ENCODE measurements around the gene DBF4B.

The DBF4B gene

DNA sequence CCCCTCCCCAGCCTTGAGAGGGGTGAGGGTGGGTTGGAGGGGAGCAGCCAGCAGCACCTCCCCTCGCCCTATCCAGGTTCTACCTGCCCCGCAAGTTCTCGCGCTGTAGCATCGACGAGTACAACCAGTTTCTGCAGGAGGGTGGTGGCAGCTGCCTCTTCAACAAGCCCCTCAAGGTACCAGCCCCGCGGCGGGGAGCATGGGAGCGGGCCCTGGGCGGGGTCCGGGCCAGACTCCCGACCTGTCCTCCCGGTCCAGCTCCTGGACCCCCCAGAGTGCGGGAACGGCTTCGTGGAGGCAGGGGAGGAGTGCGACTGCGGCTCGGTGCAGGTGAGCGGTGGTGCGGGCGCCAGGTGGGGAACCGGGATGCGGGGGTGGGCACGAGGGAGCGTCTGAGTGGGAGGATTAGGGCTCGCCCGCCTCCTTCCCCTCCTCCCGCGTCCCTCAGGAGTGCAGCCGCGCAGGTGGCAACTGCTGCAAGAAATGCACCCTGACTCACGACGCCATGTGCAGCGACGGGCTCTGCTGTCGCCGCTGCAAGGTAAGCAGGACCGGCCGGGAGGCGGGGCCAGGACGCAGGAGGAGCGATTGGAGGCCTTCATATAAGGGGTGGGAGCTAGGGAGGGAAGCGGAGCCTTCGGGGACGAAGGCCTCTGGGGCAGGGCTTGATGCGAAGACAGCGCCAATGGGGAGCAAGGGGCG, 66.8 kb downstream of the DBF4B start:
- peak overlapping the region; percentile 71 for H3K4me2 ChIP-seq (ENCODE audit: low read length)
- TF ChIP-seq, protein P1, sequence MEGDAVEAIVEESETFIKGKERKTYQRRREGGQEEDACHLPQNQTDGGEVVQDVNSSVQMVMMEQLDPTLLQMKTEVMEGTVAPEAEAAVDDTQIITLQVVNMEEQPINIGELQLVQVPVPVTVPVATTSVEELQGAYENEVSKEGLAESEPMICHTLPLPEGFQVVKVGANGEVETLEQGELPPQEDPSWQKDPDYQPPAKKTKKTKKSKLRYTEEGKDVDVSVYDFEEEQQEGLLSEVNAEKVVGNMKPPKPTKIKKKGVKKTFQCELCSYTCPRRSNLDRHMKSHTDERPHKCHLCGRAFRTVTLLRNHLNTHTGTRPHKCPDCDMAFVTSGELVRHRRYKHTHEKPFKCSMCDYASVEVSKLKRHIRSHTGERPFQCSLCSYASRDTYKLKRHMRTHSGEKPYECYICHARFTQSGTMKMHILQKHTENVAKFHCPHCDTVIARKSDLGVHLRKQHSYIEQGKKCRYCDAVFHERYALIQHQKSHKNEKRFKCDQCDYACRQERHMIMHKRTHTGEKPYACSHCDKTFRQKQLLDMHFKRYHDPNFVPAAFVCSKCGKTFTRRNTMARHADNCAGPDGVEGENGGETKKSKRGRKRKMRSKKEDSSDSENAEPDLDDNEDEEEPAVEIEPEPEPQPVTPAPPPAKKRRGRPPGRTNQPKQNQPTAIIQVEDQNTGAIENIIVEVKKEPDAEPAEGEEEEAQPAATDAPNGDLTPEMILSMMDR (IDR thresholded peaks at IDR 0.05; ENCODE audit: low read length): no peak; the same call in 1 of the 2 replicates
- TF ChIP-seq EZH2 (IDR thresholded peaks at IDR 0.05; ENCODE audit: borderline replicate concordance, low read length): no peak
- H3K79me2 ChIP-seq (ENCODE audit: insufficient read depth, low read length): no peaks in the 10 kb centered on the region
- H3K36me3 ChIP-seq (ENCODE audit: insufficient read depth, low read length): no peaks in the 10 kb centered on the region
- H3K27ac ChIP-seq (ENCODE audit: low read depth, low read length, poor library complexity, severe bottlenecking): no peak overlapping the region
- peak overlapping the region; percentile 59 for H3K4me3 ChIP-seq (ENCODE audit: low read depth, low read length, poor library complexity, severe bottlenecking)
- H3K9me2 ChIP-seq (ENCODE audit: low read depth, low read length): no peaks in the 10 kb centered on the region
- H4K20me1 ChIP-seq (ENCODE audit: insufficient read depth, low read length): no peaks in the 10 kb centered on the region
- H3F3A ChIP-seq (ENCODE audit: insufficient read depth, low read length): no peaks in the 10 kb centered on the region
- H3K4me1 ChIP-seq (ENCODE audit: insufficient read depth, low read length, severe bottlenecking): peaks cover 21% of the 10 kb centered on the region
- H3K9ac ChIP-seq (ENCODE audit: low read length): peak overlapping the region; percentile 27; the same call in 1 of the 2 replicates
- H2AFZ ChIP-seq (ENCODE audit: low read length): no peak overlapping the region
- H3K27me3 ChIP-seq (ENCODE audit: insufficient read depth, low read length): no peaks in the 10 kb centered on the region
- no peaks in the 10 kb centered on the region for H3K9me3 ChIP-seq (ENCODE audit: low read length)

DNA sequence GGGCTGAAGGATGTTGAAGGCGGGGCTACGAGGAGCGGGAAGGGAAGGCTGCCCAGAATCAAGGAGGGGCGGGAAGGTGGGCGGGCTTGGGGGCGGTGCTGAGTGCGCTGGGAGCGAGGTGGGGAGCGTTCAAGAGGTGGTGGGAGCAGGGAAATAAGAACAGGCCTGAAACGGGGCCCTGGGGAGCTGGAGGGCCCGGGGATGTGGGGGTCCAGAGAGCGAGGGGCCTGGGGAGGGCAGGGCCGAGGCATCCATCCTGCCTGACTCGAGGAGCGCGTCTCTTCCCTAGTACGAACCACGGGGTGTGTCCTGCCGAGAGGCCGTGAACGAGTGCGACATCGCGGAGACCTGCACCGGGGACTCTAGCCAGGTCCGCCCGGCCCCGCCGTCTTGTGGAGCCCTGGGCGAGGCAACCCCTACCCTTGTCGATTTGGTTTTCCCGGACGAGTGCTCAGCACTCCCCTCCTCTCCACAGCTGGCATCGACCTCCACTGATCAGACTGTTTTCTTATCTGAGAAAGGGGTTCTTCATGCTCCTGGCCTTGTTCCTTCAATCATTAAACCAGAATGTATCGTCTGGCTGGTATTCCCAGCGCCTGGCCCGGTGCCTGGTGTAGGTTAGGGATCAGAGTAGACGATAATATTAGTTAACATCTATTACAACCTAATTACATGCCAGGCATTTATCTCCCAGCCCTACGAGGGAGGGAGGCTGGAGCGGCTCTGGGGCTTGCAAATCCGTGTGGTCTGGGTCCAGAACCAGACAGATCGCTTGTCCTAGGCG, 67.6 kb downstream of the DBF4B start:
- H3K27ac ChIP-seq (ENCODE audit: low read depth, low read length, poor library complexity, severe bottlenecking): no peak overlapping the region
- H3K4me2 ChIP-seq (ENCODE audit: low read length): peak overlapping the region; percentile 71
- no peaks in the 10 kb centered on the region for H3K9me3 ChIP-seq (ENCODE audit: low read length)
- H3K27me3 ChIP-seq (ENCODE audit: insufficient read depth, low read length): no peaks in the 10 kb centered on the region
- H3F3A ChIP-seq (ENCODE audit: insufficient read depth, low read length): no peaks in the 10 kb centered on the region
- H2AFZ ChIP-seq (ENCODE audit: low read length): no peak overlapping the region
- H3K4me3 ChIP-seq (ENCODE audit: low read depth, low read length, poor library complexity, severe bottlenecking): peak overlapping the region; percentile 59
- H3K4me1 ChIP-seq (ENCODE audit: insufficient read depth, low read length, severe bottlenecking): peaks cover 21% of the 10 kb centered on the region
- no peaks in the 10 kb centered on the region for H3K79me2 ChIP-seq (ENCODE audit: insufficient read depth, low read length)
- no peaks in the 10 kb centered on the region for H3K36me3 ChIP-seq (ENCODE audit: insufficient read depth, low read length)
- TF ChIP-seq, protein P1 (IDR thresholded peaks at IDR 0.05; ENCODE audit: low read length): no peak
- TF ChIP-seq EZH2 (IDR thresholded peaks at IDR 0.05; ENCODE audit: borderline replicate concordance, low read length): no peak
- H4K20me1 ChIP-seq (ENCODE audit: insufficient read depth, low read length): no peaks in the 10 kb centered on the region
- no peaks in the 10 kb centered on the region for H3K9me2 ChIP-seq (ENCODE audit: low read depth, low read length)
- H3K9ac ChIP-seq (ENCODE audit: low read length): peak overlapping the region; percentile 39; the same call in 1 of the 2 replicates

GRCh38 chr17:44776628-44777393, 68.3 kb downstream of the DBF4B start:
- H3K4me2 ChIP-seq (ENCODE audit: low read length): no peak overlapping the region
- H3K4me3 ChIP-seq (ENCODE audit: low read depth, low read length, poor library complexity, severe bottlenecking): no peak overlapping the region
- no peaks in the 10 kb centered on the region for H3K9me2 ChIP-seq (ENCODE audit: low read depth, low read length)
- no peaks in the 10 kb centered on the region for H3F3A ChIP-seq (ENCODE audit: insufficient read depth, low read length)
- no peak for TF ChIP-seq EZH2 (IDR thresholded peaks at IDR 0.05; ENCODE audit: borderline replicate concordance, low read length)
- TF ChIP-seq, protein P1 (IDR thresholded peaks at IDR 0.05; ENCODE audit: low read length): no peak
- H3K9me3 ChIP-seq (ENCODE audit: low read length): no peaks in the 10 kb centered on the region
- no peak overlapping the region for H2AFZ ChIP-seq (ENCODE audit: low read length)
- H3K79me2 ChIP-seq (ENCODE audit: insufficient read depth, low read length): no peaks in the 10 kb centered on the region
- no peaks in the 10 kb centered on the region for H3K27me3 ChIP-seq (ENCODE audit: insufficient read depth, low read length)
- H4K20me1 ChIP-seq (ENCODE audit: insufficient read depth, low read length): no peaks in the 10 kb centered on the region
- H3K36me3 ChIP-seq (ENCODE audit: insufficient read depth, low read length): no peaks in the 10 kb centered on the region
- H3K9ac ChIP-seq (ENCODE audit: low read length): no peak overlapping the region
- H3K27ac ChIP-seq (ENCODE audit: low read depth, low read length, poor library complexity, severe bottlenecking): no peak overlapping the region
- peaks cover 21% of the 10 kb centered on the region for H3K4me1 ChIP-seq (ENCODE audit: insufficient read depth, low read length, severe bottlenecking)
